OCI-LY1 (cell line): ENCODE results near the gene S100A11.

ENCODE experiments used
- H2AFZ ChIP-seq: fragments of 200-600 bp; sonication (generic), shearing (Covaris generic); 2 replicates; pipeline ENCODE4 v1.6.0; 2014; ENCODE audit warnings: antibody characterized with exemption, mild to moderate bottlenecking, low read length
- H3F3A ChIP-seq: fragments of 200-600 bp; sonication (generic), shearing (Covaris generic); 2 replicates; pipeline ENCODE4 v1.6.0; 2014; ENCODE audit warnings: mild to moderate bottlenecking, antibody characterized with exemption, low read length, moderate library complexity; ENCODE audit not compliant: insufficient read depth
- H3K27ac ChIP-seq: fragments of 200-600 bp; sonication (generic); 2 replicates; pipeline ENCODE4 v1.5.1; 2014; ENCODE audit warnings: low read length, mixed run types, mild to moderate bottlenecking, low read depth; ENCODE audit not compliant: poor library complexity, severe bottlenecking
- H3K27me3 ChIP-seq: fragments of 200-600 bp; sonication (generic); 2 replicates; pipeline ENCODE4 v1.6.0; 2014; ENCODE audit warnings: antibody characterized with exemption, mild to moderate bottlenecking, low read length, moderate library complexity; ENCODE audit not compliant: insufficient read depth
- H3K36me3 ChIP-seq: fragments of 200-600 bp; sonication (generic); 2 replicates; pipeline ENCODE4 v1.6.1; 2014; ENCODE audit warnings: mild to moderate bottlenecking, antibody characterized with exemption, low read length, moderate library complexity, mixed read lengths; ENCODE audit not compliant: insufficient read depth
- H3K4me1 ChIP-seq: fragments of 200-600 bp; sonication (generic); 2 replicates; pipeline ENCODE4 v1.5.1; 2014; ENCODE audit warnings: mild to moderate bottlenecking, low read length, moderate library complexity; ENCODE audit not compliant: insufficient read depth, severe bottlenecking
- H3K4me2 ChIP-seq: fragments of 200-600 bp; sonication (generic), shearing (Covaris generic); 2 replicates; pipeline ENCODE4 v1.6.1; 2014; ENCODE audit warnings: low read length
- H3K4me3 ChIP-seq: fragments of 200-600 bp; sonication (generic); 2 replicates; pipeline ENCODE4 v1.5.1; 2014; ENCODE audit warnings: low read length, low read depth, mild to moderate bottlenecking, mixed read lengths; ENCODE audit not compliant: poor library complexity, severe bottlenecking
- H3K79me2 ChIP-seq: fragments of 200-600 bp; shearing (Covaris generic); 2 replicates; pipeline ENCODE4 v1.6.1; 2016; ENCODE audit warnings: mixed run types, low read length, mixed read lengths; ENCODE audit not compliant: insufficient read depth
- H3K9ac ChIP-seq: fragments of 200-600 bp; sonication (generic), shearing (Covaris generic); 2 replicates; pipeline ENCODE4 v1.6.1; 2014; ENCODE audit warnings: mild to moderate bottlenecking, low read length, mixed read lengths
- H3K9me2 ChIP-seq: fragments of 200-600 bp; sonication (generic), shearing (Covaris generic); 2 replicates; pipeline ENCODE4 v1.6.1; 2014; ENCODE audit warnings: low read depth, mild to moderate bottlenecking, low read length, mixed read lengths
- H3K9me3 ChIP-seq: fragments of 200-600 bp; shearing (Covaris generic); 2 replicates; pipeline ENCODE4 v1.6.1; 2014; ENCODE audit warnings: low read length, mixed read lengths
- H4K20me1 ChIP-seq: fragments of 200-600 bp; sonication (generic), shearing (Covaris generic); 2 replicates; pipeline ENCODE4 v1.6.0; 2016; ENCODE audit warnings: mild to moderate bottlenecking, low read length; ENCODE audit not compliant: insufficient read depth
- EZH2 ChIP-seq: fragments of 200-600 bp; sonication (generic), shearing (Covaris generic); IDR thresholded peaks from 2 replicates; pipeline ENCODE4 v1.8.0; 2017; ENCODE audit warnings: borderline replicate concordance, mixed run types, mild to moderate bottlenecking, antibody characterized with exemption, low read length, moderate library complexity, mixed read lengths
- TF ChIP-seq, protein P1 (sequence below): fragments of 200-600 bp; sonication (generic), shearing (Covaris generic); IDR thresholded peaks from 2 replicates; pipeline ENCODE4 v1.5.1; 2017; ENCODE audit warnings: mild to moderate bottlenecking, antibody characterized with exemption, low read length, moderate library complexity, mixed read lengths

The S100A11 gene

DNA sequence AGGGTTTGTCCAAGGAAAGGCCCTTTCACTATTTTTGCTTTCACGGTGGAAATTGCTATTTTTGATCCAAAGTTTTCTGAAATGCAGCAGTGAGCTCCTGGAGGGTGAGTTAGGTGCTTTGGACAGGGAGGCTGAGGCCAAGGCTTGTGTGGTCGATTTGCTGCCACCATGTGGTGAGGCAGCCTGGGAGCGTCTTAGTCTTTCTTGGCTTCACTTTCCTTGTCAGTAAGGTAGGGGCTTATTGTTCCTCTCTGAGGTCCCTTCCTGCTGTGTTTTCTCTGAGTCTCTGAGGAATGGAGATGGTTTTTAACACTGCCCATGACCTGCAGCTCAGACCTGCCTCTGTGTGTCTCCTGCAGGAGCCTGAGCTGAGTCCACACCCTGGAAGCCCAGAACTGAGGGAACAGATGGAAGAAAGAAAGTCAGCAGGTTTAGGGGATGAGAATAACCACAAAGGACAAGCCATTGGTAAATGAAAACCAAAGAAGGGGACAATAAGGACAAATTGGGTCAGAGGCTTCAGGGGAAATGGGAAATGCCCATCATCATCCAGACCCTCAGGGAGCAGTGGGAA lies 23.1 kb downstream of the S100A11 start:
- TF ChIP-seq, protein P1, sequence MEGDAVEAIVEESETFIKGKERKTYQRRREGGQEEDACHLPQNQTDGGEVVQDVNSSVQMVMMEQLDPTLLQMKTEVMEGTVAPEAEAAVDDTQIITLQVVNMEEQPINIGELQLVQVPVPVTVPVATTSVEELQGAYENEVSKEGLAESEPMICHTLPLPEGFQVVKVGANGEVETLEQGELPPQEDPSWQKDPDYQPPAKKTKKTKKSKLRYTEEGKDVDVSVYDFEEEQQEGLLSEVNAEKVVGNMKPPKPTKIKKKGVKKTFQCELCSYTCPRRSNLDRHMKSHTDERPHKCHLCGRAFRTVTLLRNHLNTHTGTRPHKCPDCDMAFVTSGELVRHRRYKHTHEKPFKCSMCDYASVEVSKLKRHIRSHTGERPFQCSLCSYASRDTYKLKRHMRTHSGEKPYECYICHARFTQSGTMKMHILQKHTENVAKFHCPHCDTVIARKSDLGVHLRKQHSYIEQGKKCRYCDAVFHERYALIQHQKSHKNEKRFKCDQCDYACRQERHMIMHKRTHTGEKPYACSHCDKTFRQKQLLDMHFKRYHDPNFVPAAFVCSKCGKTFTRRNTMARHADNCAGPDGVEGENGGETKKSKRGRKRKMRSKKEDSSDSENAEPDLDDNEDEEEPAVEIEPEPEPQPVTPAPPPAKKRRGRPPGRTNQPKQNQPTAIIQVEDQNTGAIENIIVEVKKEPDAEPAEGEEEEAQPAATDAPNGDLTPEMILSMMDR = peak; percentile 68
- TF ChIP-seq EZH2 = no peak
- no peak overlapping the region for H3K4me3 ChIP-seq
- H4K20me1 ChIP-seq = no peaks in the 10 kb centered on the region
- H3K79me2 ChIP-seq = no peaks in the 10 kb centered on the region
- no peaks in the 10 kb centered on the region for H3F3A ChIP-seq
- no peak overlapping the region for H3K4me2 ChIP-seq
- H3K4me1 ChIP-seq = no peaks in the 10 kb centered on the region
- no peaks in the 10 kb centered on the region for H3K9me3 ChIP-seq
- no peaks in the 10 kb centered on the region for H3K9me2 ChIP-seq
- H2AFZ ChIP-seq = no peak overlapping the region
- no peaks in the 10 kb centered on the region for H3K27me3 ChIP-seq
- no peaks in the 10 kb centered on the region for H3K36me3 ChIP-seq
- no peak overlapping the region for H3K27ac ChIP-seq
- no peak overlapping the region for H3K9ac ChIP-seq

DNA sequence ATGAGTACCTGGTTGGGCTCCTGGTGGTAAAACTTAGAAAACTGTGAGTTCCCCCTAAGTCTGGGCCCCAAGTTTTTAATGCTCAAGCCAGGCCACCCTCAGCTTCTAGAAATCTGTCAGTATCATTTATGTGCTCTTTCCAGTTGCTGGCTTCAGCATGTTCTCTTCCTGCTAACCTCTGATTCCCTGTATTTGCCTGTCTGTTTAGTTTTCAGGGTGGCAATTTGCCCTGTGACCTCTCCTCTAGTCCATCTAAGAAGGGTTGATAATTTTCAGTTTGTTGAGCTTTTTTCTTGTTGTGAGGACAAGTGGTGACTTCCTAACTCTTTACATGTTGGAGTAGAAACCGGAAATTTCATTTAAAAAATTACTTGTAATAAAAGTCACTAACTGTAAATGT lies 27.1 kb downstream of the S100A11 start:
- TF ChIP-seq, protein P1 = no peak
- no peak for TF ChIP-seq EZH2
- no peaks in the 10 kb centered on the region for H3K9me3 ChIP-seq
- H3K4me3 ChIP-seq = no peak overlapping the region
- H4K20me1 ChIP-seq = no peaks in the 10 kb centered on the region
- H3K4me2 ChIP-seq = no peak overlapping the region
- H3K9ac ChIP-seq = no peak overlapping the region
- H3K9me2 ChIP-seq = no peaks in the 10 kb centered on the region
- no peaks in the 10 kb centered on the region for H3K79me2 ChIP-seq
- no peak overlapping the region for H3K27ac ChIP-seq
- H2AFZ ChIP-seq = no peak overlapping the region
- H3K27me3 ChIP-seq = no peaks in the 10 kb centered on the region; the same call in 1 of the 2 replicates
- H3K4me1 ChIP-seq = no peaks in the 10 kb centered on the region
- H3F3A ChIP-seq = no peaks in the 10 kb centered on the region
- no peaks in the 10 kb centered on the region for H3K36me3 ChIP-seq

DNA sequence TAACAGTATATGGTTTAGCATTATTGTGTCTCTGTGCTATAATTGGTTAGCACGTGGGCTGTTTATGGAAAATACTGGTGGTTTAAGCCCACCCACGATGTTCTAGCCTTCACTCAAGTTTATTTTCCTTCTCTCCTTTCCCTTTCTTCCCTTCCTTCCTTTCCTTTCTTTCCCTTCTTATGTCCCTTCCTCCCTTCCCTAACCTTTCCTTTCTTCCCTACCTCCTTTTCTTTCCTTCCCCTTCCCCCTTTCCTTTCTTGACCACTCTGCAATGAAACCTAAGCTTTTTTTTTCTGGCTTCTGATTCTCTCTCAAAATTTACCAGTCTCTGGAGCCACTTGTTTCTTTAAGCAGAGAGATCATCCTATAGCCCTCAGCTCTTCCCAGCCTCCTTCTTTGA lies 29.8 kb downstream of the S100A11 start:
- no peaks in the 10 kb centered on the region for H3K4me1 ChIP-seq
- no peak overlapping the region for H3K9ac ChIP-seq
- H3K27ac ChIP-seq = no peak overlapping the region
- no peaks in the 10 kb centered on the region for H3K9me2 ChIP-seq
- H3K27me3 ChIP-seq = no peaks in the 10 kb centered on the region; the same call in 1 of the 2 replicates
- H3K36me3 ChIP-seq = no peaks in the 10 kb centered on the region
- H4K20me1 ChIP-seq = no peaks in the 10 kb centered on the region
- TF ChIP-seq, protein P1 = no peak
- no peak for TF ChIP-seq EZH2
- no peak overlapping the region for H3K4me2 ChIP-seq
- H3K79me2 ChIP-seq = no peaks in the 10 kb centered on the region
- H3K4me3 ChIP-seq = no peak overlapping the region
- no peaks in the 10 kb centered on the region for H3F3A ChIP-seq
- no peak overlapping the region for H2AFZ ChIP-seq
- no peaks in the 10 kb centered on the region for H3K9me3 ChIP-seq
